Measurements from ENCODE around the gene RNF111.
"Not testable (repeated sequence)": the region's sequence is repeated elsewhere in the genome, so short reads cannot be mapped to it uniquely, and the experiment has no call there.

RNF111 gene

DNA sequence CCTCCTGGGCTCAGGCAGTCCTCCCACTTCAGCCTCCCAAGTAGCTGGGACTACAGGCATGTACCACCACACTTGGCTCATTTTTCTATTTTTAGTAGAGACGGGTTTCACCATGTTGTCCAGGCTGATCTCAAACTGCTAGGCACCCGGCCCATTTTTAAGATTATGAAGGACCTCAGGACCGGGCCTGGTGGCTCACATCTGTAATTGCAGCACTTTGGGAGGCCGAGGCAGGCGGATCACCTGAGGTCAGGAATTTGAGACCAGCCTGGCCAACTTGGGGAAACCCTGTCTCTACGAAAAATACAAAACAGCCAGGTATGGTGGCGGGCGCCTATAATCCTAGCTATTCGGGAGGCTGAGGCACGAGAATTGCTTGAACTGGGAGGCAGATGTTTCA, 12.8 kb downstream of the RNF111 start:
- not testable (repeated sequence) for H2BK15ac ChIP-seq (ENCODE audit: low read depth, poor library complexity, severe bottlenecking); H2BK12ac ChIP-seq (ENCODE audit: low read length in 2 of 2); H3K9me3 ChIP-seq (ENCODE audit: control insufficient read depth, low read length); H3K14ac ChIP-seq (ENCODE audit: low read length in 2 of 2); H3K9ac ChIP-seq (ENCODE audit: low read length); H3K4me3 ChIP-seq (ENCODE audit: insufficient read depth in 1 of 2, low read depth in 1 of 2, low read length in 2 of 2); H3K4me2 ChIP-seq (ENCODE audit: low read length, poor library complexity, severe bottlenecking); H2BK5ac ChIP-seq (ENCODE audit: low read depth, low read length, poor library complexity, severe bottlenecking); H2AK5ac ChIP-seq (ENCODE audit: low read length, severe bottlenecking); H3K4ac ChIP-seq (ENCODE audit: low read depth in 1 of 2, low read length in 2 of 2); H2AFZ ChIP-seq (ENCODE audit: low read depth, low read length); H3K79me1 ChIP-seq (replicated peaks; ENCODE audit: low read length, poor library complexity, severe bottlenecking); H3K27me3 ChIP-seq (ENCODE audit: control insufficient read depth in 1 of 2, insufficient read depth in 1 of 2, low read length in 2 of 2); H4K8ac ChIP-seq (ENCODE audit: low read length); H3K23ac ChIP-seq (ENCODE audit: low read length in 2 of 2); H3K4me1 ChIP-seq (ENCODE audit: control insufficient read depth, insufficient read depth, low read depth, low read length); DNase-seq; H2BK120ac ChIP-seq (ENCODE audit: low read depth, low read length); H3K18ac ChIP-seq (ENCODE audit: low read depth in 1 of 2, low read length in 2 of 2); H4K91ac ChIP-seq (ENCODE audit: low read length); H3K27ac ChIP-seq (ENCODE audit: low read length, poor library complexity, severe bottlenecking)
- WGBS: 95% methylated on average over 10 of the region's 10 CpGs
- H3K36me3 ChIP-seq (ENCODE audit: control insufficient read depth in 1 of 2, insufficient read depth in 2 of 2, low read depth in 1 of 2, low read length in 2 of 2): peaks cover 6 to 19% of the 10 kb centered on the region in 2 experiments

GRCh38 chr15:59001946-59002345, 14.5 kb downstream of the RNF111 start:
- Histone ChIP-seq H3K14ac (ENCODE audit: low read length in 2 of 2) (no peak overlapping the region), H3K79me1 (replicated peaks; ENCODE audit: low read length, poor library complexity, severe bottlenecking) (no peaks in the 10 kb centered on the region), H2BK15ac (ENCODE audit: low read depth, poor library complexity, severe bottlenecking) (no peak overlapping the region), H2BK120ac (ENCODE audit: low read depth, low read length) (no peak overlapping the region), H4K8ac (ENCODE audit: low read length) (no peak overlapping the region), H3K27ac (ENCODE audit: low read length, poor library complexity, severe bottlenecking) (no peak overlapping the region), H3K18ac (ENCODE audit: low read depth in 1 of 2, low read length in 2 of 2) (no peak overlapping the region), H3K36me3 (ENCODE audit: control insufficient read depth in 1 of 2, insufficient read depth in 2 of 2, low read depth in 1 of 2, low read length in 2 of 2) (peaks cover 6 to 26% of the 10 kb centered on the region in 2 experiments), H2AK5ac (ENCODE audit: low read length, severe bottlenecking) (no peak overlapping the region), H3K4ac (ENCODE audit: low read depth in 1 of 2, low read length in 2 of 2) (no peak overlapping the region), H2BK5ac (ENCODE audit: low read depth, low read length, poor library complexity, severe bottlenecking) (no peak overlapping the region), H3K4me2 (ENCODE audit: low read length, poor library complexity, severe bottlenecking) (no peak overlapping the region), H3K9me3 (ENCODE audit: control insufficient read depth, low read length) (no peaks in the 10 kb centered on the region), H3K23ac (ENCODE audit: low read length in 2 of 2) (no peak overlapping the region), H3K4me3 (ENCODE audit: insufficient read depth in 1 of 2, low read depth in 1 of 2, low read length in 2 of 2) (no peak overlapping the region), H2AFZ (ENCODE audit: low read depth, low read length) (no peak overlapping the region), H3K4me1 (ENCODE audit: control insufficient read depth, insufficient read depth, low read depth, low read length) (peaks cover 3% of the 10 kb centered on the region), H2BK12ac (ENCODE audit: low read length in 2 of 2) (no peak overlapping the region), H3K27me3 (ENCODE audit: control insufficient read depth in 1 of 2, insufficient read depth in 1 of 2, low read length in 2 of 2) (no peaks in the 10 kb centered on the region), H4K91ac (ENCODE audit: low read length) (no peak overlapping the region), H3K9ac (ENCODE audit: low read length) (no peak overlapping the region)
- 98% methylated on average over 4 of the region's 5 CpGs for WGBS
- DNase-seq: no peak

DNA sequence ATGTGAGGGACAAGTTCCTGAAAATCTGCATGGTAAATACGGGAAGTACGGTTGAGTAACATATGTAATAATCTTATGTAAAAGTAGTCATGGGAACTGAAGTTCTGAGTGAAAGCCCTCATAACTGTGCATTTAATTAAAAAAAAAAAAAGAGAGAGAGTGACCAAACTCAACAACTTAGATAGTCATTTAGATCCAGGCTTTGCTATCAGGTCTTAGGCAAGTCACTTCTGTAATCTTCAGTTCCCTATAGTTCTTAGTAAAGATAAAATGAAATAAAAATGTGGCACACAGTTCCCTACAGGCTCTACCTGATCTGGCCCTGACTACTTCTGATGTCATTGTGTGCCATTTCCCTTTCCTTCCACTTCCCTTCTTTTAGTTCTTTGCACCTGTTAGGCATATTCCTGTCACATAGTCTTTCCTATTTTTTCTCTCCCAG, 15.0 kb downstream of the RNF111 start:
- no peak overlapping the region for H2BK5ac ChIP-seq (ENCODE audit: low read depth, low read length, poor library complexity, severe bottlenecking)

GRCh38 chr15:59005579-59005978, 18.1 kb downstream of the RNF111 start:
- no peak overlapping the region for H2BK12ac ChIP-seq (ENCODE audit: low read length in 2 of 2)
- no peak overlapping the region for H3K4me3 ChIP-seq (ENCODE audit: insufficient read depth in 1 of 2, low read depth in 1 of 2, low read length in 2 of 2)
- H4K8ac ChIP-seq (ENCODE audit: low read length): no peak overlapping the region
- no peak overlapping the region for H3K4ac ChIP-seq (ENCODE audit: low read depth in 1 of 2, low read length in 2 of 2)
- no peak overlapping the region for H3K23ac ChIP-seq (ENCODE audit: low read length in 2 of 2)
- H2AFZ ChIP-seq (ENCODE audit: low read depth, low read length): no peak overlapping the region
- peaks cover 6 to 24% of the 10 kb centered on the region in 2 experiments for H3K36me3 ChIP-seq (ENCODE audit: control insufficient read depth in 1 of 2, insufficient read depth in 2 of 2, low read depth in 1 of 2, low read length in 2 of 2)
- no peak overlapping the region for H3K9ac ChIP-seq (ENCODE audit: low read length)
- no peak overlapping the region for H4K91ac ChIP-seq (ENCODE audit: low read length)
- no peak overlapping the region for H3K14ac ChIP-seq (ENCODE audit: low read length in 2 of 2)
- H3K9me3 ChIP-seq (ENCODE audit: control insufficient read depth, low read length): no peaks in the 10 kb centered on the region
- H2BK5ac ChIP-seq (ENCODE audit: low read depth, low read length, poor library complexity, severe bottlenecking): no peak overlapping the region
- H3K18ac ChIP-seq (ENCODE audit: low read depth in 1 of 2, low read length in 2 of 2): no peak overlapping the region
- peaks cover 3% of the 10 kb centered on the region for H3K4me1 ChIP-seq (ENCODE audit: control insufficient read depth, insufficient read depth, low read depth, low read length)
- DNase-seq: no peak
- H2AK5ac ChIP-seq (ENCODE audit: low read length, severe bottlenecking): no peak overlapping the region
- no peak overlapping the region for H3K4me2 ChIP-seq (ENCODE audit: low read length, poor library complexity, severe bottlenecking)
- no peaks in the 10 kb centered on the region for H3K27me3 ChIP-seq (ENCODE audit: control insufficient read depth in 1 of 2, insufficient read depth in 1 of 2, low read length in 2 of 2)
- H2BK120ac ChIP-seq (ENCODE audit: low read depth, low read length): no peak overlapping the region
- 88% methylated on average over 1 of the region's 5 CpGs for WGBS
- H3K27ac ChIP-seq (ENCODE audit: low read length, poor library complexity, severe bottlenecking): no peak overlapping the region
- no peak overlapping the region for H2BK15ac ChIP-seq (ENCODE audit: low read depth, poor library complexity, severe bottlenecking)
- H3K79me1 ChIP-seq (replicated peaks; ENCODE audit: low read length, poor library complexity, severe bottlenecking): peaks cover 2% of the 10 kb centered on the region

More for the DNA sequence above, 15.0 kb downstream of the RNF111 start:
- Histone ChIP-seq H3K9me3 (ENCODE audit: control insufficient read depth, low read length) (no peaks in the 10 kb centered on the region), H3K27ac (ENCODE audit: low read length, poor library complexity, severe bottlenecking) (no peak overlapping the region), H2BK15ac (ENCODE audit: low read depth, poor library complexity, severe bottlenecking) (no peak overlapping the region), H3K4ac (ENCODE audit: low read depth in 1 of 2, low read length in 2 of 2) (no peak overlapping the region), H3K4me3 (ENCODE audit: insufficient read depth in 1 of 2, low read depth in 1 of 2, low read length in 2 of 2) (no peak overlapping the region), H2AK5ac (ENCODE audit: low read length, severe bottlenecking) (no peak overlapping the region), H4K91ac (ENCODE audit: low read length) (no peak overlapping the region), H4K8ac (ENCODE audit: low read length) (no peak overlapping the region), H3K27me3 (ENCODE audit: control insufficient read depth in 1 of 2, insufficient read depth in 1 of 2, low read length in 2 of 2) (no peaks in the 10 kb centered on the region), H3K14ac (ENCODE audit: low read length in 2 of 2) (no peak overlapping the region), H3K9ac (ENCODE audit: low read length) (no peak overlapping the region), H3K23ac (ENCODE audit: low read length in 2 of 2) (no peak overlapping the region), H3K18ac (ENCODE audit: low read depth in 1 of 2, low read length in 2 of 2) (no peak overlapping the region), H2BK12ac (ENCODE audit: low read length in 2 of 2) (no peak overlapping the region), H3K79me1 (replicated peaks; ENCODE audit: low read length, poor library complexity, severe bottlenecking) (no peaks in the 10 kb centered on the region), H3K36me3 (ENCODE audit: control insufficient read depth in 1 of 2, insufficient read depth in 2 of 2, low read depth in 1 of 2, low read length in 2 of 2) (peaks cover 6 to 24% of the 10 kb centered on the region in 2 experiments), H3K4me1 (ENCODE audit: control insufficient read depth, insufficient read depth, low read depth, low read length) (peaks cover 3% of the 10 kb centered on the region), H3K4me2 (ENCODE audit: low read length, poor library complexity, severe bottlenecking) (no peak overlapping the region), H2BK120ac (ENCODE audit: low read depth, low read length) (no peak overlapping the region), H2AFZ (ENCODE audit: low read depth, low read length) (no peak overlapping the region)
- no peak for DNase-seq
- 100% methylated on average over 2 of the region's 2 CpGs for WGBS

Data from mesenchymal stem cell (in vitro differentiated cells and primary cell).